HFF-Myc (cell line): ENCODE data around the gene MRPL10.

Source experiments
- DNase-seq: peaks from one replicate; pipeline ENCODE4 v3.0.0-alpha.2; 2011; ENCODE audit warnings: low read depth; ENCODE audit errors: extremely low read depth
- H3K4me3 ChIP-seq: replicated peaks from 2 replicates; pipeline ENCODE4 v1.5.1; 2011; ENCODE audit warnings: low read depth, mild to moderate bottlenecking, control low read depth, low read length
- TF ChIP-seq, protein P1 (sequence below): IDR thresholded peaks from 2 replicates; pipeline ENCODE4 v1.5.1; 2012; ENCODE audit warnings: mild to moderate bottlenecking, low read depth, low read length, control low read depth; ENCODE audit errors: missing control alignments

The MRPL10 gene

DNA sequence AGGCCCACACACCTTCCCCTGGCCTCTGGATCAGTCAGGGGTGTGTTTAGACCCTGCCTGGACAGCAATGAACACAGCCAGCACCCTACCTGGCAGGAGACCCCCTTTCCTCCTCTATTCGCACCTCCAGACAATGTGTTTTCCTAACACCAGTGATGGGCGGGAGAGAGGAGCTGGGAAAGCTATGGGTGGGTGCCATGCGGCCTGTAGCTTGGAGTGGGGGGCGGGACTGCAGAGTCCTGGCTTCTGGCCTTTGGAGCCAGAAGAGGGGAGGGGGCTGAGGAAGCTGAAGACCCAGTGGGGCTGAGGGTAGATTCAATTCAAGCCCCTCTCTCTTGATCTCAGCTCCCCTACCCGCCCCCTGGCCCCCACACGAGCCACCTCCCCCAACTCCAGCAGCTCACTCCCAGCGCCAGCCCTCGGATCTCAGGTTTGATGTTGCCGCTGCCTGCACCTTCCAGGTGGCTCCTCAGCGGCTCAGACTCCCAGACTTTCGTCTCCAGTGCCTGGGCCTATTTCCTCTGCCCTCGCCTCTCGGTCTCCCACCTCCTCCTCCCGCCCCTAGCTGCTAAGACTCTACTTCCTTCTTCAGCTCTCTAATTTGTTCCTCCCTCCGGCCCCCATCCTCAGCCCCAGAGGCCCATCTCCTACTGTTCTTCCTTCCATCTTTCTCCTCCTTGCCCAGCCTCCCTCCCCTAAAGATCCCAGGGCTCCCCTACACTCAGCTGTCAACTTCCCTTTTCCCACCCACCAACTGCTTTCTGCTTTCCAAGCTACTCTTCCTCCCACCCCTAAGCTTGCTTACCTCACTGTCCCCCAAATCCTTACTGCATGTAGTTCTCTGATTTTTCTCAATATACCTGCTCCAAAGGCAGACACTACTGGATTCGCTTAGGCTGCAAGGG is 26.5 kb upstream of the MRPL10 start:
- TF ChIP-seq, protein P1, sequence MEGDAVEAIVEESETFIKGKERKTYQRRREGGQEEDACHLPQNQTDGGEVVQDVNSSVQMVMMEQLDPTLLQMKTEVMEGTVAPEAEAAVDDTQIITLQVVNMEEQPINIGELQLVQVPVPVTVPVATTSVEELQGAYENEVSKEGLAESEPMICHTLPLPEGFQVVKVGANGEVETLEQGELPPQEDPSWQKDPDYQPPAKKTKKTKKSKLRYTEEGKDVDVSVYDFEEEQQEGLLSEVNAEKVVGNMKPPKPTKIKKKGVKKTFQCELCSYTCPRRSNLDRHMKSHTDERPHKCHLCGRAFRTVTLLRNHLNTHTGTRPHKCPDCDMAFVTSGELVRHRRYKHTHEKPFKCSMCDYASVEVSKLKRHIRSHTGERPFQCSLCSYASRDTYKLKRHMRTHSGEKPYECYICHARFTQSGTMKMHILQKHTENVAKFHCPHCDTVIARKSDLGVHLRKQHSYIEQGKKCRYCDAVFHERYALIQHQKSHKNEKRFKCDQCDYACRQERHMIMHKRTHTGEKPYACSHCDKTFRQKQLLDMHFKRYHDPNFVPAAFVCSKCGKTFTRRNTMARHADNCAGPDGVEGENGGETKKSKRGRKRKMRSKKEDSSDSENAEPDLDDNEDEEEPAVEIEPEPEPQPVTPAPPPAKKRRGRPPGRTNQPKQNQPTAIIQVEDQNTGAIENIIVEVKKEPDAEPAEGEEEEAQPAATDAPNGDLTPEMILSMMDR, result no peak
- DNase-seq, result no peak

DNA sequence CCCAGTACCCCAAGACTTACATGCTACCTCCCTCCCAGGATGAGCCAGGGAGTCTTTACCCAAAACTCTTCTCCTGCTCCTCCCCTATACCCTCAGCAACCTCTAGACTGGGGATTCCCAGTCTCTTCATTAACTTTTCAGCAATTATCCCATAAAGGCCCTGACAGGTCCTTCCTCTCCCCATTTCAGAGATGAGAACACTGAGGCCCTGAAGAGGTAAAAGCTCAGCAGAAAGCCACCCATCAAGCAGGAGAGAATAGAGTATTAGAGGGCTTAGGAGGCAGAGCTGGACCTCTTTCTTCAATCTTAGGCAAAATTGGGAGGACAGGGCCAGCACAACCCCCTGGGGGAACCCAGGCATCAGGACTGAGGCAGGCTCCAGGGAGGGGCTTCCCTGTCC is 25.5 kb upstream of the MRPL10 start:
- no peak overlapping the region for H3K4me3 ChIP-seq
- TF ChIP-seq, protein P1, result no peak
- DNase-seq, result no peak

More for the DNA sequence above, 26.5 kb upstream of the MRPL10 start:
- no peak overlapping the region for H3K4me3 ChIP-seq

DNA sequence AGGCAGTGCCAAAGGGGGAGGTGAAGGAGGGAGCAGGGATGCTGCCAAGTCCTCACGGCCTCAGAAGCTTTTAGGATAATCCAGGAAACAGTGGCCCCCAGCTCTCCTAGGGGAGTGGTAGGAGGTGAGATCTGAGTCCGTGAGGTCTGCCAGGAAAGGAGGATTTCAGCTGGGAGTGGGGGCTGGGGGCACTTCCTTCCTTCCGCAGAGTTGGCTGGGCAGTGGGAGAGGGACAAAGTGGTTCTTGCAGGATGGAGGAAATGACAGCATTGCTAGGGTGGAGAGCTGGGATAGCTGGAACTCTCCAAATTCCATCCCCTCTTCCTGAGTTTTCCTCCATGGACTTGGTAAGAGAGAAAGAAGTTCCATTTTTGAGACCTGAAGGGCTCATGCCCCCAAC is 24.4 kb upstream of the MRPL10 start:
- TF ChIP-seq, protein P1, result no peak
- H3K4me3 ChIP-seq, result no peak overlapping the region
- no peak for DNase-seq

DNA sequence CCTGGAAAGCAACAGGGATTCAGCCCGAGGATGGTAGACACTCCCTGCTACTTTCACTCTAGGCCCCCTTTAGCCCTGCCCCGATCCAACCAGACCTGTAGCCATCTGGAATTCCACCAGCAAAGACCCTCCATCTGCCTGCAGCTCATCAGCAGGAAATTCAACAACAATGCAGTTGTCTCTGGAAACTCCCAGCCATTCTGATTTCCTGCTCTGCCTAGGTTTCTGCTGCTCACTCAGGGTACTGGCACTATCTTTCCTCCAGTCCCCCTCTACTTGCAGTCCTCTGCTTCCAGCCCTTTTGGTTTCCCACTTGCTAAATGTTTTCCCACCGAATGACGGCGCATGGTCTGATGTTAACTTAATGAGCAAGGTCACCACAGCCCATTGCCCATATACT is 22.3 kb upstream of the MRPL10 start:
- TF ChIP-seq, protein P1, result no peak
- no peak for DNase-seq
- H3K4me3 ChIP-seq, result no peak overlapping the region

DNA sequence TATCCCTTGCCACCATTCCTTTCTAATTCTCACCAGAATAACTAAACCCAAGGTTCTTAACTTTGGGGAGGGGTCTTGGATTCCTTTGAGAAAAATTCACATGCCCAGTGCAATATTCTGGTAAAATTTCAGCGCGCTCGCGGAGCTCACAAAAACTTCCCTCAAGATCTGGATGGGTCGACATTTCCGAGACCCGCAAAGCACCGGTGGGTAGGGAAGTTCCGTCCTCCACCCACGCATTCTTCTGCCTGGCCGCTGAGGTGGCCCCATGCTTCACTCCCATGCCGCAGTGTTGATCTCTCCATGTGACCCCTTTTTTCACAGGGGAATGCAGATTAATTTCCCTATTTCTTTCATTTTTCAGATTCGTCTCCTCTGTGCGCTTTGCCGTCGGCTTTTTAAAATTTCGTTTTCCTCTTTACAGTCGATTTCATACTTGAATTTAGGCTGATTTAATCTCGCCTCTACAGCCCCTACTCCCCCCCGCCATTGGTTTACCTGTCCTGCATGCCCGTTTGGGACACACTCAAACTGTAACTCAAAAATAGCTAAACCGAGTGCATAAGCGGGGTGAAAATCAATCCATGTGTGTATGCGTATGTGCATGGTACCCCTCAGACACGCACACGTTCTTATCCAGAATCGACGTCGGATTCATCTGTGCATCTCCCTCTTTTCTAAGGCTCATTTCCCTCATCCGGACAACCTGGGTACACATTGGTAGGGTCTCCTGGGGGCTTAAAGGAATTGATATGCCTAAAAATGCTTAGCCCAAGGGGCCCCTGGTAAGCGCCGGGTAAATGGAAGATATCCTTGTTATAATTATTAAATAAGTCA is 21.0 kb upstream of the MRPL10 start:
- TF ChIP-seq, protein P1, result no peak
- DNase-seq, result no peak
- no peak overlapping the region for H3K4me3 ChIP-seq

DNA sequence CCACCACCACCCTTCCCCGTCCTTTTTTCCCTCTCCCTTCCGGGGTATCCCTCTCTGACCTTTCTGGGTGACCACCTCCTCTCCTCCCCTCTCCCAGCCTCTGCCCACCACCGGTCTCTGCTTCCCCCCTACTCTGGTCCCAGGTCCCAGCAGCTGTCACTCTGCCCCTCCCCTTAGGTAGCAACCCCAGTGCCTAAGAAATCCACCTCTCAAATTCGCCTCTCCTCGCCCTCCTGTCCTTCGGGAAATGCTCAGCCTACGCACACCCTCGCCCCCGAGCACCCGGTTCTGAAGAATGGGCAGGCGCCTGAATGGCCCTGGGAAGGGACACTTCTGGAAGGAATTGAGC is 20.4 kb upstream of the MRPL10 start:
- TF ChIP-seq, protein P1, result no peak
- no peak for DNase-seq
- H3K4me3 ChIP-seq, result no peak overlapping the region
